ENCODE measurements around the gene BICD1. TPM values are rescaled to one million over a fixed set of nuclear protein-coding genes. Genes with fewer than 3 reads are reported as not detected.

BICD1 gene
- polyA plus RNA-seq, 4 donors = 0.45 to 17.0 (median 4.3) TPM

GRCh38 chr12:32136404-32136803 is 29.8 kb downstream of the BICD1 start:
- DNase-seq (no peak), FAIRE-seq (no peak)
- 68 to 92% (median 83%) methylated on average over 4 of the region's 4 CpGs for WGBS, 3 donors
- Histone ChIP-seq H3K27me3 (ENCODE audit: control insufficient read depth in 3 of 3, insufficient read depth in 3 of 3, low read length in 3 of 3) (no peaks in the 10 kb centered on the region), H3K4me3 (ENCODE audit: low read depth in 1 of 3, low read length in 3 of 3) (no peak overlapping the region), H3K36me3 (ENCODE audit: control insufficient read depth in 3 of 3, insufficient read depth in 2 of 3, low read depth in 1 of 3, low read length in 3 of 3) (no peaks in the 10 kb centered on the region), H3K27ac (ENCODE audit: low read depth in 1 of 3, low read length in 2 of 3) (no peak overlapping the region), H3K4me1 (ENCODE audit: control insufficient read depth in 3 of 3, insufficient read depth in 2 of 3, low read depth in 1 of 3, low read length in 2 of 3) (peaks cover 0 to 10% (median 0%) of the 10 kb centered on the region in 3 donors), H3K9me3 (ENCODE audit: control insufficient read depth in 2 of 2, insufficient read depth in 1 of 2, low read depth in 1 of 2, low read length in 1 of 2) (no peaks in the 10 kb centered on the region)

DNA sequence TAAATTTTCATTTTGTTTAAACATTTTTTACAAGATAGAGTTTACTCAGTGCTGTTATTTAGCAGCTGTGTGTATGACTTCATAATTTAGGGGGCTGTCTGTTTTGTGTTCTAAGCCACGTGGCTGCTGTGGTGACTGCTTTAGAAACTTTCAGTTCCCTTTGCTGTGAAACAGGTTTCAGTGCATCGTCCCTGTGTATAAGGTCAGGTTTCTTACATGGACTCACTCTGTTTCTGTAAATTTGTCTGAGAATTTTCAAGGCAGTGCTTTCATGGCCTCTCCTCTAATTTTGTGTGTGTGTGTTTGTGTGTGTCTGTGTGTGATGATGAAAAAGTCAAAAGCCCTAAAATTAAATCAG is 32.4 kb downstream of the BICD1 start:
- FAIRE-seq (peak; percentile 59), DNase-seq (peak; percentile 11 to 31)
- Histone ChIP-seq H3K27ac (ENCODE audit: low read depth in 1 of 3, low read length in 2 of 3) (no peak overlapping the region), H3K4me3 (ENCODE audit: low read depth in 1 of 3, low read length in 3 of 3) (no peak overlapping the region), H3K27me3 (ENCODE audit: control insufficient read depth in 3 of 3, insufficient read depth in 3 of 3, low read length in 3 of 3) (no peaks in the 10 kb centered on the region), H3K36me3 (ENCODE audit: control insufficient read depth in 3 of 3, insufficient read depth in 2 of 3, low read depth in 1 of 3, low read length in 3 of 3) (no peaks in the 10 kb centered on the region), H3K9me3 (ENCODE audit: control insufficient read depth in 2 of 2, insufficient read depth in 1 of 2, low read depth in 1 of 2, low read length in 1 of 2) (no peaks in the 10 kb centered on the region), H3K4me1 (ENCODE audit: control insufficient read depth in 3 of 3, insufficient read depth in 2 of 3, low read depth in 1 of 3, low read length in 2 of 3) (peaks cover 0 to 10% (median 0%) of the 10 kb centered on the region in 3 donors)
- 30 to 43% (median 36%) methylated on average over 2 of the region's 2 CpGs for WGBS, 3 donors

GRCh38 chr12:32140877-32141276 is 34.2 kb downstream of the BICD1 start:
- no peaks in the 10 kb centered on the region for H3K27me3 ChIP-seq (ENCODE audit: control insufficient read depth in 3 of 3, insufficient read depth in 3 of 3, low read length in 3 of 3)
- WGBS, 3 donors = 93 to 97% (median 97%) methylated on average over 12 of the region's 12 CpGs

DNA sequence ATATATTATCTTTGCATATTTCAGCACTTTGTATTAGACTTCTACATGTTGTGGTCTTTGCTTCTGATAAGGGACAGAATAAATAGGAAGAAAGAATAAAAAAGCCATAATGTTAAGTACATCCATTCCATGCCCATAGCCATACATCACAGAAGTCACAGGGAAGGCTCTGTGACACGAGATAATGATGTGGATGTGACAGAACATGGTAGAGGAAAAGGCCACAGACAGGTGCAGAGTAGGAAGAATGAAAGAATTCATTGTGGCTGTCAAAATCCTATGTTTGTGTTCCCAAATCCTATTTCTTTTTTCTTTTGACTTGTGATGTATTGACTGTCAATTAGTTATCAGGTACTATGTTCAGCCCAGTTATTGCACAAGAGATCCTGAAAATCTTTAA is 38.4 kb downstream of the BICD1 start:
- no peaks in the 10 kb centered on the region for H3K36me3 ChIP-seq (ENCODE audit: control insufficient read depth in 3 of 3, insufficient read depth in 2 of 3, low read depth in 1 of 3, low read length in 3 of 3)
- no peak overlapping the region for H3K4me3 ChIP-seq (ENCODE audit: low read depth in 1 of 3, low read length in 3 of 3)
- WGBS, 3 donors = 36 to 73% (median 44%) methylated on average over 1 of the region's 1 CpG
- no peak for DNase-seq
- H3K27me3 ChIP-seq (ENCODE audit: control insufficient read depth in 3 of 3, insufficient read depth in 3 of 3, low read length in 3 of 3) = no peaks in the 10 kb centered on the region
- no peak for FAIRE-seq
- no peaks in the 10 kb centered on the region for H3K4me1 ChIP-seq (ENCODE audit: control insufficient read depth in 3 of 3, insufficient read depth in 2 of 3, low read depth in 1 of 3, low read length in 2 of 3)
- H3K9me3 ChIP-seq (ENCODE audit: control insufficient read depth in 2 of 2, insufficient read depth in 1 of 2, low read depth in 1 of 2, low read length in 1 of 2) = peaks cover 0 to 5% of the 10 kb centered on the region in 2 donors
- no peak overlapping the region for H3K27ac ChIP-seq (ENCODE audit: low read depth in 1 of 3, low read length in 2 of 3)

More at GRCh38 chr12:32140877-32141276, 34.2 kb downstream of the BICD1 start:
- Histone ChIP-seq H3K36me3 (ENCODE audit: control insufficient read depth in 3 of 3, insufficient read depth in 2 of 3, low read depth in 1 of 3, low read length in 3 of 3) (no peaks in the 10 kb centered on the region), H3K27ac (ENCODE audit: low read depth in 1 of 3, low read length in 2 of 3) (no peak overlapping the region), H3K4me1 (ENCODE audit: control insufficient read depth in 3 of 3, insufficient read depth in 2 of 3, low read depth in 1 of 3, low read length in 2 of 3) (peaks cover 0 to 6% (median 0%) of the 10 kb centered on the region in 3 donors), H3K4me3 (ENCODE audit: low read depth in 1 of 3, low read length in 3 of 3) (no peak overlapping the region), H3K9me3 (ENCODE audit: control insufficient read depth in 2 of 2, insufficient read depth in 1 of 2, low read depth in 1 of 2, low read length in 1 of 2) (no peaks in the 10 kb centered on the region)
- FAIRE-seq = no peak
- DNase-seq = no peak

DNA sequence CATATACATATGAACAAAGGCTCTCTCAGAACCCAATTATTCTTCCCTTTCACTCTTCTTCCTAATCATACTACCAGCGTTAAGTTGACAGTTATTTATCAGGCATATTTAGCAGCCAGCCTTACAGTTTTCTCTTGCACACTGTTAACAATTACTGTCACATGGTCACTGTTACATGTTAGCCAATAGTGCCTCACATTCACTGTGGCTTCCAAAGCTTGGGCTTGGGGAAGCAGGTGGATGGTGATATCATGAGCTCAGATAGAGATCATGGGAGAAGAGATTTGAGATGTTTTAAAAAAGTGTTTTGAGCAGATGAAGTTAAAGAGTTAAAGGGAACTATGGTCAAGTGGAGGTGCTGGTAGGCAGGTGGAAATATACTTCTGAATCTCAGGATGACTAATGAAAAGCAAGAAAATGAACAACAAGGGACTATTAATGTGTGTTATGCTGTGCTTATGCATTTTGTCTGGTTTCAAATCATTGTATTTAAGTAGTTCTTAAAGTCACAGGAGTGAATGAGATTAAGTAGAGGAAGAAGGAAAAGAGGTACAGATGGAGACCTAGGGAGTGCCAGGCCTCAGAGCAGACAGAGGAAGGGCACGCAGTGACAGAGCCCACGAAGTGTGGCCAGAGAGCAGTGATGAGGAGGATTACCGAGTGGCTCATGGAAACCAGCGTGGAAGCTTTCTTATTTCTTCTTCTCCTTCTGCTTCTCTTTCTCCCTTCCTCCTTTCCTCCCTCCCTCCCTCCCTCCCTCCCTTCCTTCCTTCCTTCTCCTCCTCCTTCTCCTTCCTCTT is 39.6 kb downstream of the BICD1 start:
- H3K27me3 ChIP-seq (ENCODE audit: control insufficient read depth in 3 of 3, insufficient read depth in 3 of 3, low read length in 3 of 3) = no peaks in the 10 kb centered on the region
- H3K27ac ChIP-seq (ENCODE audit: low read depth in 1 of 3, low read length in 2 of 3) = no peak overlapping the region
- peaks cover 0 to 5% of the 10 kb centered on the region in 2 donors for H3K9me3 ChIP-seq (ENCODE audit: control insufficient read depth in 2 of 2, insufficient read depth in 1 of 2, low read depth in 1 of 2, low read length in 1 of 2)
- no peaks in the 10 kb centered on the region for H3K36me3 ChIP-seq (ENCODE audit: control insufficient read depth in 3 of 3, insufficient read depth in 2 of 3, low read depth in 1 of 3, low read length in 3 of 3)
- H3K4me1 ChIP-seq (ENCODE audit: control insufficient read depth in 3 of 3, insufficient read depth in 2 of 3, low read depth in 1 of 3, low read length in 2 of 3) = no peaks in the 10 kb centered on the region
- H3K4me3 ChIP-seq (ENCODE audit: low read depth in 1 of 3, low read length in 3 of 3) = no peak overlapping the region
- DNase-seq = no peak
- WGBS, 3 donors = 64 to 74% (median 67%) methylated on average over 5 of the region's 5 CpGs
- no peak for FAIRE-seq

DNA sequence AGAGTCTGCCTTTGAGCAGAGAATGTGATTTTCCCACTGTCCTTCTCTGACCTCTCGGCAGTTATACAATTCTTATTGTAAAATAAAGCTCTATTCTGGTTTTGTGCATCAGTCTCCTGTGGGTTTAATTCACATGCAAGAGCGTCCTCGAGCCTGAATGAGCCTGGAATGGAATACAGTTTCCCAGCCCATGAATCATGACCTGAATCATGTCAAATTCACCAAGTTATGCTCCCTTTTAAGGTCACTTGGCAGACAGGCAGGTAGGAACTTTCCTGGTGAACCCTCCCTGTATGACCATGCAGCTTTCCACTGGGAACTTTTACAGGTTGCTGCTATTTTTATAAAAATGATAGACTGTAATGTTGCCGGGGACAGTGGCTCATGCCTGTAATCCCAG is 41.7 kb downstream of the BICD1 start:
- DNase-seq = no peak
- Histone ChIP-seq H3K27ac (ENCODE audit: low read depth in 1 of 3, low read length in 2 of 3) (no peak overlapping the region), H3K27me3 (ENCODE audit: control insufficient read depth in 3 of 3, insufficient read depth in 3 of 3, low read length in 3 of 3) (no peaks in the 10 kb centered on the region), H3K36me3 (ENCODE audit: control insufficient read depth in 3 of 3, insufficient read depth in 2 of 3, low read depth in 1 of 3, low read length in 3 of 3) (peaks cover 0 to 2% (median 0%) of the 10 kb centered on the region in 3 donors), H3K9me3 (ENCODE audit: control insufficient read depth in 2 of 2, insufficient read depth in 1 of 2, low read depth in 1 of 2, low read length in 1 of 2) (peaks cover 0 to 5% of the 10 kb centered on the region in 2 donors), H3K4me1 (ENCODE audit: control insufficient read depth in 3 of 3, insufficient read depth in 2 of 3, low read depth in 1 of 3, low read length in 2 of 3) (no peaks in the 10 kb centered on the region), H3K4me3 (ENCODE audit: low read depth in 1 of 3, low read length in 3 of 3) (no peak overlapping the region)
- 95 to 96% (median 96%) methylated on average over 4 of the region's 4 CpGs for WGBS, 3 donors
- no peak for FAIRE-seq

DNA sequence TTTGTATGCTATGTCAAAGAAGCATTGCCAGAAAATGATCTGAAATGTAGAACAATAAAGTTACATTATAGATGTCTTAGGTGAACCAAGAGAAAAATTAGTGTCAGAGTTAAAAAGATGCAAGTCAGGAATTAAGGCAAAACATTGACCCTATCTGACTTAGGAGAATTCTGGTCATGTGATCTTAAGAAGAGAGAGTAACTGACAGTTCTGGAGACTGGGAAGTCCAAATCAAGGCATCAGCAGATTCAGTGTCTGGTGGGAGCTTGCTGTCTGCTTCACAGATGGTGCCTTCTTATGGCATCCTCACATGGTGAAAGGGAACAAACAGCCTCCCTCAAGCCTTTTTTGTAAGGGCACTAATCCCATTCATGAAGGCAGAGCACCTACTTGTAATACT is 42.8 kb downstream of the BICD1 start:
- FAIRE-seq (no peak), DNase-seq (no peak)
- Histone ChIP-seq H3K27me3 (ENCODE audit: control insufficient read depth in 3 of 3, insufficient read depth in 3 of 3, low read length in 3 of 3) (no peaks in the 10 kb centered on the region), H3K9me3 (ENCODE audit: control insufficient read depth in 2 of 2, insufficient read depth in 1 of 2, low read depth in 1 of 2, low read length in 1 of 2) (peaks cover 0 to 5% of the 10 kb centered on the region in 2 donors), H3K27ac (ENCODE audit: low read depth in 1 of 3, low read length in 2 of 3) (no peak overlapping the region), H3K4me3 (ENCODE audit: low read depth in 1 of 3, low read length in 3 of 3) (no peak overlapping the region), H3K4me1 (ENCODE audit: control insufficient read depth in 3 of 3, insufficient read depth in 2 of 3, low read depth in 1 of 3, low read length in 2 of 3) (no peaks in the 10 kb centered on the region), H3K36me3 (ENCODE audit: control insufficient read depth in 3 of 3, insufficient read depth in 2 of 3, low read depth in 1 of 3, low read length in 3 of 3) (peaks cover 0 to 3% (median 0%) of the 10 kb centered on the region in 3 donors)

GRCh38 chr12:32151086-32151485 is 44.4 kb downstream of the BICD1 start:
- Histone ChIP-seq H3K9me3 (ENCODE audit: control insufficient read depth in 2 of 2, insufficient read depth in 1 of 2, low read depth in 1 of 2, low read length in 1 of 2) (peaks cover 0 to 5% of the 10 kb centered on the region in 2 donors), H3K36me3 (ENCODE audit: control insufficient read depth in 3 of 3, insufficient read depth in 2 of 3, low read depth in 1 of 3, low read length in 3 of 3) (peaks cover 0 to 3% (median 0%) of the 10 kb centered on the region in 3 donors), H3K27me3 (ENCODE audit: control insufficient read depth in 3 of 3, insufficient read depth in 3 of 3, low read length in 3 of 3) (no peaks in the 10 kb centered on the region), H3K4me1 (ENCODE audit: control insufficient read depth in 3 of 3, insufficient read depth in 2 of 3, low read depth in 1 of 3, low read length in 2 of 3) (no peaks in the 10 kb centered on the region), H3K4me3 (ENCODE audit: low read depth in 1 of 3, low read length in 3 of 3) (no peak overlapping the region), H3K27ac (ENCODE audit: low read depth in 1 of 3, low read length in 2 of 3) (no peak overlapping the region)
- no peak for FAIRE-seq
- WGBS, 3 donors = 81 to 94% (median 87%) methylated on average over 1 of the region's 1 CpG
- DNase-seq = no peak

DNA sequence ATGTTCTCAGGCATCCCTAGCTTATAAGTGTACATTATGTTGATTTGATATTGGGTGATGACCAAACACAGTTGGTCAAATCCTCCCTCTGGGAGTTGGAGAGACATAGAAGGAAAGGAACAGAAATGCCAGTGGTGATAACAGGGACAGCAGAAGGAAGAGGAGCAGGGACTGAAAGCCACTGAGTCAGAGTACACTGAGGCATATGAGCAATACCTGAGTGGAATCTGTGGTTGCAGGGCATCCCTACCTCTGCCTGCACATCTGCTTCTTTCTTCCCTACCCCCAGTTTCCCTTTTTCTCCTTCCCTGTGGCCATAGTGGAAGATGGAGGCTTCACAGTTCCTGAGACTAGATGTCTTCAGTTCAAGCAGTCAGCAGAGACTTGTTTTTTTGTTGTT is 44.9 kb downstream of the BICD1 start:
- FAIRE-seq = no peak
- Histone ChIP-seq H3K4me1 (ENCODE audit: control insufficient read depth in 3 of 3, insufficient read depth in 2 of 3, low read depth in 1 of 3, low read length in 2 of 3) (no peaks in the 10 kb centered on the region), H3K36me3 (ENCODE audit: control insufficient read depth in 3 of 3, insufficient read depth in 2 of 3, low read depth in 1 of 3, low read length in 3 of 3) (peaks cover 0 to 3% (median 0%) of the 10 kb centered on the region in 3 donors), H3K27ac (ENCODE audit: low read depth in 1 of 3, low read length in 2 of 3) (no peak overlapping the region), H3K4me3 (ENCODE audit: low read depth in 1 of 3, low read length in 3 of 3) (no peak overlapping the region), H3K27me3 (ENCODE audit: control insufficient read depth in 3 of 3, insufficient read depth in 3 of 3, low read length in 3 of 3) (no peaks in the 10 kb centered on the region), H3K9me3 (ENCODE audit: control insufficient read depth in 2 of 2, insufficient read depth in 1 of 2, low read depth in 1 of 2, low read length in 1 of 2) (peaks cover 0 to 5% of the 10 kb centered on the region in 2 donors)
- no peak for DNase-seq
